WTC11 (cell line): ENCODE data around the gene SULT2A1.

ENCODE experiments used
- CTCF ChIP-seq: fragments of 200-600 bp; IDR thresholded peaks from 2 replicates; pipeline ENCODE4 v1.8.0; 2022; ENCODE audit warnings: antibody characterized with exemption
- FOXP1 ChIP-seq: sonication (generic); formaldehyde crosslinking; IDR thresholded peaks from 2 replicates; pipeline ENCODE4 v1.8.0; 2022; ENCODE audit warnings: missing genetic modification reagents, mild to moderate bottlenecking, moderate library complexity, borderline replicate concordance
- HMGA2 ChIP-seq: fragments of 250-450 bp; sonication (Bioruptor Pico); IDR thresholded peaks from 2 replicates; pipeline ENCODE4 v1.4.0; 2021; ENCODE audit warnings: mild to moderate bottlenecking, moderate library complexity
- IRF2 ChIP-seq: sonication (generic); formaldehyde crosslinking; IDR thresholded peaks from 2 replicates; pipeline ENCODE4 v1.8.0; 2022; ENCODE audit warnings: low read depth, missing genetic modification reagents, borderline replicate concordance
- MAX ChIP-seq: sonication (generic); formaldehyde crosslinking; IDR thresholded peaks from 2 replicates; pipeline ENCODE4 v1.8.0; 2022; ENCODE audit warnings: mild to moderate bottlenecking, missing genetic modification reagents
- NR1H2 ChIP-seq: sonication (generic); formaldehyde crosslinking; IDR thresholded peaks from 2 replicates; pipeline ENCODE4 v1.9.0; 2021; ENCODE audit warnings: mild to moderate bottlenecking, moderate library complexity, missing genetic modification reagents
- PREB ChIP-seq: sonication (generic); formaldehyde crosslinking; IDR thresholded peaks from 2 replicates; pipeline ENCODE4 v1.8.1; 2022; ENCODE audit warnings: mild to moderate bottlenecking, missing genetic modification reagents, moderate library complexity, borderline replicate concordance
- USF2 ChIP-seq: sonication (generic); formaldehyde crosslinking; IDR thresholded peaks from 2 replicates; pipeline ENCODE4 v1.8.1; 2023; ENCODE audit warnings: mild to moderate bottlenecking, missing genetic modification reagents, moderate library complexity
- ZBTB43 ChIP-seq: sonication (generic); formaldehyde crosslinking; IDR thresholded peaks from 2 replicates; pipeline ENCODE4 v1.8.1; 2023; ENCODE audit warnings: mild to moderate bottlenecking, missing genetic modification reagents
- ZSCAN18 ChIP-seq: fragments of 250-450 bp; sonication (Bioruptor Pico); IDR thresholded peaks from 2 replicates; pipeline ENCODE4 v2.1.2; 2022; ENCODE audit warnings: mild to moderate bottlenecking, moderate library complexity

GRCh38 chr19:47863514-47863936 lies 22.6 kb downstream of the SULT2A1 start:
- TF ChIP-seq PREB (no peak), HMGA2 (CRISPR knock-in tag) (no peak), CTCF (peak; percentile 97), IRF2 (CRISPR knock-in tag) (no peak), USF2 (CRISPR knock-in tag) (no peak), FOXP1 (CRISPR knock-in tag) (no peak), ZBTB43 (CRISPR knock-in tag) (no peak), ZSCAN18 (CRISPR knock-in tag) (no peak), NR1H2 (CRISPR knock-in tag) (no peak), MAX (CRISPR knock-in tag) (no peak)
